Ascending aorta (tissue), 2 donors: ENCODE data around the gene PSKH1. TPM values are rescaled to one million over a fixed set of nuclear protein-coding genes. Genes with fewer than 3 reads are reported as not detected.
"Not testable (repeated sequence)": the region's sequence is repeated elsewhere in the genome, so short reads cannot be mapped to it uniquely, and the experiment has no call there.

Source experiments
- DNase-seq, 2 donors: peaks; one replicate each; pipeline ENCODE4 v3.0.0-alpha.2; 2019; ENCODE audit warnings: low spot score in 2 of 2
- H3K27ac ChIP-seq, 2 donors: fragments of 200-600 bp; sonication (generic); one replicate each; pipeline ENCODE4 v1.5.1; 2016 to 2017; ENCODE audit warnings: mild to moderate bottlenecking in 1 of 2
- H3K27me3 ChIP-seq: fragments of 200-600 bp; sonication (generic); one replicate; pipeline ENCODE4 v1.5.1; 2017
- H3K36me3 ChIP-seq, 2 donors: fragments of 200-600 bp; sonication (generic); one replicate each; pipeline ENCODE4 v1.5.1; 2016
- H3K4me1 ChIP-seq, 2 donors: fragments of 200-600 bp; sonication (generic); one replicate each; pipeline ENCODE4 v1.5.1; 2016 to 2017; ENCODE audit warnings: mild to moderate bottlenecking in 1 of 2
- H3K4me3 ChIP-seq, 2 donors: fragments of 200-600 bp; sonication (generic); one replicate each; pipeline ENCODE4 v1.5.1; 2016 to 2017; ENCODE audit warnings: mild to moderate bottlenecking in 1 of 2
- H3K9me3 ChIP-seq, 2 donors: fragments of 200-600 bp; sonication (generic); one replicate each; pipeline ENCODE4 v1.5.1; 2016
- intact Hi-C: fragments of 100-400 bp; cut with DNase I; formaldehyde crosslinking; loops from one replicate; pipeline ENCODE4 v1.15.1; 2023
- total RNA-seq: library from RNA; depleted of rRNA; stranded (reverse); fragments of >200 nt; gene quantifications from one replicate; pipeline ENCODE4 v1.1.0, GENCODE V29; 2016
- TF ChIP-seq, protein P1 (sequence below), 3 experiments: fragments of 200-600 bp in 2 of 3; fragments of 450-650 bp in 1 of 3; sonication (generic) in 2 of 3; IDR thresholded peaks; one replicate each; pipeline ENCODE4 v1.5.1; 2016 to 2019; ENCODE audit warnings: antibody characterized with exemption in 3 of 3, mild to moderate bottlenecking in 1 of 3, moderate library complexity in 1 of 3

Gene PSKH1
- total RNA-seq, 1 donor from 2014 or later: 41.0 TPM

DNA sequence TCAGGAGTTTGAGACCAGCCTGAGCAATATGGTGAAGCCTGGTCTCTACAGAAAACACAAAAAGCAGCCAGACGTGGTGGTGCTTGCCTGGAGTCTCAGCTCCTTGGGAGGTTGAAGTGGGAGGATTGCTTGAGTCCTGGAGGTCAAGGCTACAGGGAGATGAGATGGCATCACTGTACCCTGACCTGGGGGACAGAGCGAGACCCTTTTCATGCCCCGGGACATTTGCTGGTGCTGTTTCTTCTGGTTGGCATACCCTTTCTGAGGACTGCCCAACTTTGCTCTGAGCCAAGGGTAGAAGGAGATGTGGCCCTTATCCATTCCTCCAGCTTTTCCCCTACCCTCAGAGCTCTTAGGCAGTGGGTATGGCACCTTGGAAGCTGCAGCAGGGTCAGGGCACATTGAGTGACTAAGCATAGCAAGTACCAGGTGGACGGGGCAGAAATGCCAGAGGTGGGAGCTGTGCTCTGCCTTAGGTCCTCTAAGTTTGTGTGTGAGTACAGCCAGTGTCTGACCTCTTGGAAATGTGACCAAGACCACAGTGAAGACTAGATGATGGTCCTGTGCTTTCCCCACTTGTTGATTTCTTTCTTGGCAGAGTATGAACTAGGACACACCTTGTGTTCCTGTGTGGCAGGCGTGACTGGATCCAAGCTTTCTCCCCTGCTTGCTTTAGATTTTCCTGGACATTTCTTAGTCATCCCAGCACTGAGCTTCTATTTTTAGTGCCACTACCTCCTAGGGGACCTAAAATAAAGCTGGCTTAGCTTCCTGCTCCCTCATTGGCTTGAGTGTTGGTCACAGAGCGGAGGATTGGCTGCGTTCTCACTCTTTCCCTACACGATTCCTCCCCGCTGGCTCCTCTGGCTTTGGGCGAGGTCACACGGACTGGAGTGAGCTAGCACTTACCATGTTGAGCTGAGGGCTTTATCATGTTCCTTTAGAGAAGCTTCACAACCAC lies 30.2 kb upstream of the PSKH1 start:
- DNase-seq: peak; percentile 65 to 95
- TF ChIP-seq, protein P1, sequence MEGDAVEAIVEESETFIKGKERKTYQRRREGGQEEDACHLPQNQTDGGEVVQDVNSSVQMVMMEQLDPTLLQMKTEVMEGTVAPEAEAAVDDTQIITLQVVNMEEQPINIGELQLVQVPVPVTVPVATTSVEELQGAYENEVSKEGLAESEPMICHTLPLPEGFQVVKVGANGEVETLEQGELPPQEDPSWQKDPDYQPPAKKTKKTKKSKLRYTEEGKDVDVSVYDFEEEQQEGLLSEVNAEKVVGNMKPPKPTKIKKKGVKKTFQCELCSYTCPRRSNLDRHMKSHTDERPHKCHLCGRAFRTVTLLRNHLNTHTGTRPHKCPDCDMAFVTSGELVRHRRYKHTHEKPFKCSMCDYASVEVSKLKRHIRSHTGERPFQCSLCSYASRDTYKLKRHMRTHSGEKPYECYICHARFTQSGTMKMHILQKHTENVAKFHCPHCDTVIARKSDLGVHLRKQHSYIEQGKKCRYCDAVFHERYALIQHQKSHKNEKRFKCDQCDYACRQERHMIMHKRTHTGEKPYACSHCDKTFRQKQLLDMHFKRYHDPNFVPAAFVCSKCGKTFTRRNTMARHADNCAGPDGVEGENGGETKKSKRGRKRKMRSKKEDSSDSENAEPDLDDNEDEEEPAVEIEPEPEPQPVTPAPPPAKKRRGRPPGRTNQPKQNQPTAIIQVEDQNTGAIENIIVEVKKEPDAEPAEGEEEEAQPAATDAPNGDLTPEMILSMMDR (IDR thresholded peaks at IDR 0.05): no peak
- H3K36me3 ChIP-seq: peaks cover 30 to 36% of the 10 kb centered on the region in 2 donors
- H3K4me1 ChIP-seq: peaks cover 26 to 42% of the 10 kb centered on the region in 2 donors
- H3K9me3 ChIP-seq: no peaks in the 10 kb centered on the region
- peak overlapping the region; percentile 90 to 95 for H3K27ac ChIP-seq
- H3K27me3 ChIP-seq: no peaks in the 10 kb centered on the region
- intact Hi-C loops: loop anchor here (1.0 to 2.0 kb wide), 2 partner anchors 16 to 21 kb away; partner anchors contain the start of genes CENPT, NUTF2 and THAP11
- H3K4me3 ChIP-seq: peak overlapping the region; percentile 17 to 29

DNA sequence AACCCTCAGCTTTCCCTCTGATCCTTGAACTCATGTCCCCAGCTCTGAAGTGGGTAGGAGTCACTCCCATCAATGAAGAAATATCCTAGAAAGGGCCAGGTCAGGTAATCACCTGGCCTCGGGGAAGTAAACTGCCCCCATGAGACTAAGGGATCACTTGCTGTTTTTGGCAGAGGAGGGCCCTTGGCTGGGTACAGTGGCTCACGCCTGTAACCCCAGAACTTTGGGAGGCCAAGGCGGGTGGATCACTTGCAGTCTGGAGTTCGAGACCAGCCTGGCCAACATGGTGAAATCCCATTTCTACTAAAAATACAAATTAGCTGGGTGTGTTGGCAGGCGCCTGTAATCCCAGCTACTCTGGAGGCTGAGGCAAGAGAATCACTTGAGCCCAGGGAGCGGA lies 29.0 kb upstream of the PSKH1 start:
- H3K4me1 ChIP-seq: peaks cover 23 to 39% of the 10 kb centered on the region in 2 donors
- H3K27me3 ChIP-seq, intact Hi-C loops: not testable (repeated sequence)

DNA sequence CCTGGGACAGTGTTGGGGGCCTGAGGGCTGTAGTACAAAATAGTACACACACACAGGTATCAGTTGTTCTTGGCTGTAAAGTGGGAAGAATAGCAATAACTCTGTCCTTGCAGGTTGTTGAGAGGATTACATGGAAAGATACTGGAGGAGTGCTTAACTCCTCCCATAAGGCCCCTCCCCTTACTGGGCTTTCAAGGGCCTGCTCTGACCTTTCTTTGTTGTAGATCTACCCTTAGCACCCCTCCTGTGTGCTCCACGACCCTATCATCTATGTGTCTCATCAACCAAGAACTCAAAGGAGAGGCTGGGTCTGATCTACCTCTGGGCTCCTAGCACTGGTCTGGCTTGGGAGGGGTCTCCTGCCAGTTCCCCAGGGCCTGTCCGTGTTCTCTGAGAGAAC lies 28.5 kb upstream of the PSKH1 start:
- Histone ChIP-seq H3K27ac (peak overlapping the region; percentile 90 to 95), H3K36me3 (peaks cover 40 to 50% of the 10 kb centered on the region in 2 donors)
- intact Hi-C loops: no loop called here

More for the DNA sequence above, 29.0 kb upstream of the PSKH1 start:
- not testable (repeated sequence) for DNase-seq, H3K9me3 ChIP-seq
- Histone ChIP-seq H3K4me3 (peak overlapping the region in 1 of 2 donors; percentile 20), H3K27ac (peak overlapping the region; percentile 90 to 95), H3K36me3 (peaks cover 40 to 47% of the 10 kb centered on the region in 2 donors)

DNA sequence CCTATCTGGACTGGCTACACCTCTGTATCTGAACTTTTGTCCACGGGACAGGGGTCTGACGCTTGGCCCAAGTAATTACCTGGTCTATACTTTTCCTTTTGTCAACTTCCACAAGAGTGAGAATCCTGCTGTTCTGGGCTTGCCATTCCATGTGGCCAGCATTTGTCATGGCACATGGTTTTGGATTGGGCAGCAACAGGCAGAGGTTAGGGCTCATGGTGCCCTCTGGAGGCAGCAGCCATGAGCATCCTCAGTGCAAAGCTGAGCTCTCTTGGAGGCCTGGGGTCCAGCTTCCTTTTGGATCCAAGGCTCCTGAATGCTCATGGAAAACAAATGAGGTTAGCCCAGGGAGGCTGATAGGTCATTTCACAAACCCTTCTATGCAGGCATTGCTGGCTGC lies 27.7 kb upstream of the PSKH1 start:
- peaks cover 23 to 39% of the 10 kb centered on the region in 2 donors for H3K4me1 ChIP-seq
- no peaks in the 10 kb centered on the region for H3K9me3 ChIP-seq
- intact Hi-C loops: no loop called here
- no peaks in the 10 kb centered on the region for H3K27me3 ChIP-seq
- peaks cover 47 to 58% of the 10 kb centered on the region in 2 donors for H3K36me3 ChIP-seq
- H3K4me3 ChIP-seq: no peak overlapping the region
- TF ChIP-seq, protein P1 (IDR thresholded peaks at IDR 0.05): peak in 1 of 3 experiments; percentile 25
- H3K27ac ChIP-seq: peak overlapping the region in 1 of 2 donors; percentile 90
- no peak for DNase-seq

More for the DNA sequence above, 28.5 kb upstream of the PSKH1 start:
- DNase-seq: no peak
- H3K27me3 ChIP-seq: no peaks in the 10 kb centered on the region
- TF ChIP-seq, protein P1 (IDR thresholded peaks at IDR 0.05): no peak
- peaks cover 23 to 39% of the 10 kb centered on the region in 2 donors for H3K4me1 ChIP-seq
- H3K4me3 ChIP-seq: no peak overlapping the region
- H3K9me3 ChIP-seq: no peaks in the 10 kb centered on the region

DNA sequence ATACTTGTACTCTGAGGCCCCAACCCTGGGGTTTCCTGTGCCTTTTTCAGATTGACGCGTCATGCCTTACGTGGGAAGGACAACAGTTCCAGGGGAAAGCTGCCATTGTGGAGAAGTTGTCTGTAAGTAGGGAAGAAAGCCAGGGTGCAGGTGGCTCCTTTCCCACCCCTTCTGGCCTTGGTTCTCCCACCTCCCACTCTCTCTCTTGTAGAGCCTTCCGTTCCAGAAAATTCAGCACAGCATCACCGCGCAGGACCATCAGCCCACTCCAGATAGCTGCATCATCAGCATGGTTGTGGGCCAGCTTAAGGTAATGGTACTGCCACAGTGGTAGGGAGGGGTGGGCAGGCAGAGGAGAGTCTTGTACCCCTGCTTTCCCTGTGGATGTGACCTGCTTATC lies 24.8 kb upstream of the PSKH1 start:
- no peak for DNase-seq
- peaks cover 58 to 66% of the 10 kb centered on the region in 2 donors for H3K36me3 ChIP-seq
- H3K27ac ChIP-seq: peak overlapping the region; percentile 38 to 49
- peaks cover 9 to 20% of the 10 kb centered on the region in 2 donors for H3K4me1 ChIP-seq
- TF ChIP-seq, protein P1 (IDR thresholded peaks at IDR 0.05): no peak
- intact Hi-C loops: no loop called here
- no peak overlapping the region for H3K4me3 ChIP-seq
- H3K27me3 ChIP-seq: no peaks in the 10 kb centered on the region
- H3K9me3 ChIP-seq: no peaks in the 10 kb centered on the region

DNA sequence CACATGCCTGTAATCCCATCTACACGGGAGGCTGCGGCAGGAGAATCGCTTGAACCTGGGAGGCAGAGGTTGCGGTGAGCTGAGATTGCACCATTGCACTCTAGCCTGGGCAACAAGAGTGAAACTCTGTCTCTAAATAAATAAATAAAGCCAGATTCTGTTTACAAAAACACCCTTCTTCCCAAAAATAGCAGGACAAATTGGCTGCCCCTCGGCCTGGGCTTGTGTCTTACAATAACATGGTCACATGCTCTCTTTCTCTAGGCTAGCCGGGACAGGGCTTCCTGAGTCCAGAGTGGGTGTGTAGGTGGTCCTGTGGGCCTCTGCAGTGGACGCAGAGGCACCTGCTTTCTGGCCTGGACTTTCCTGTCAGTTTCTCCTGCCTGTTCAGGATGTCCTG lies 23.4 kb upstream of the PSKH1 start:
- Histone ChIP-seq H3K4me1 (peaks cover 0 to 17% of the 10 kb centered on the region in 2 donors), H3K36me3 (peaks cover 58 to 66% of the 10 kb centered on the region in 2 donors), H3K27ac (peak overlapping the region; percentile 38 to 49), H3K27me3 (no peaks in the 10 kb centered on the region), H3K9me3 (no peaks in the 10 kb centered on the region), H3K4me3 (no peak overlapping the region)
- intact Hi-C loops: loop anchor here (5.0 kb wide), 1 partner anchor 37 kb away; no protein-coding TSS in a partner anchor
- TF ChIP-seq, protein P1 (IDR thresholded peaks at IDR 0.05): no peak
- DNase-seq: no peak
